GM18868 (cell line): ENCODE results near the gene CHRNA1.
A peak's percentile ranks its signal among the peaks of the same experiment; 100 is the strongest.
"Not testable (repeated sequence)": the region's sequence is repeated elsewhere in the genome, so short reads cannot be mapped to it uniquely, and the experiment has no call there.

Experiments
- ATAC-seq: cut with Tn5 transposase; IDR thresholded peaks from one replicate; pipeline ENCODE4 v1.9.1; 2021; ENCODE audit warnings: mild to moderate bottlenecking, moderate library complexity; ENCODE audit not compliant: unreplicated experiment

CHRNA1 gene

GRCh38 chr2:174718591-174718990 lies 45.7 kb downstream of the CHRNA1 start:
- ATAC-seq = no peak

DNA sequence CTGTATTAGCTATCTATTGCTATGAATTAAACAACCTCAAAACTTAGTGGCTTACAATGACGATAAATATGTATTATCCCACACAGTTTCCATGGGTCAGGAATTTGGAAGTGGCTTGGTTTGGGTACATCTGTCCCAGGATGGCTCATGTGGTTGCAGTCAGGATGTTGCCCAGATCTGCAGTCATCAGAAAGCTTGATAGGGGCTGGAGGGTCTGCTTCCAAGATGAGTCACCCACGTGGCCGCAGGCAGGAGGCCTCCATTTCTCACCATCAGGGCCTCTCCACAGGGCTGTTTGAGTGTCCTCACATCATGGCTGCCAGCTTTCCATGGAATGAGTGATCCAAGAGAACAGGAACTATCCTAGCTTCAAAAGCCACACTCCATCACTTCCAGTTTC lies 46.4 kb downstream of the CHRNA1 start:
- ATAC-seq = no peak

GRCh38 chr2:174717273-174717672 lies 47.0 kb downstream of the CHRNA1 start:
- no peak for ATAC-seq

DNA sequence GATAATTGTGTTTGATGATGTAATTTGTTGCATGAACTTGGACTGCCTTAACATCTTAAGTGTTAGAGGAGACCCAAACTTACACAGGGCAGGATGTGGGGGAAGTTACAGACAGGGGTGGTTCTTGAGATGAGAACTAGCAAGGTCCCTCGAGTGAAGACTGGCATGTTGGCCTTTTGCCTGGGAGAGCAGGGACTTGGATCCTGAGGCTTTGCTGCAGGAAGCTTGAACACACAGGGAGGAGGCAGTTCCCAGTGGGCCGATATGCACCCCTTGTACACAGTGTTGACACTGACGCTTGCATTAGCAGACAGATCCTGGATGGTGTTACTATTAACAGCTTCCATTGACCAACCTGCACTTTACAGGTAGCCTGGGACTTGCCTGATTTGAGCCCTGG lies 47.5 kb downstream of the CHRNA1 start:
- ATAC-seq = no peak

GRCh38 chr2:174713686-174714085 lies 50.6 kb downstream of the CHRNA1 start:
- no peak for ATAC-seq

- ATAC-seq = no peak
Measured at GRCh38 chr2:174711206-174711605, 53.1 kb downstream of the CHRNA1 start.

- ATAC-seq = not testable (repeated sequence)
Measured at GRCh38 chr2:174709416-174710004, 54.8 kb downstream of the CHRNA1 start.

DNA sequence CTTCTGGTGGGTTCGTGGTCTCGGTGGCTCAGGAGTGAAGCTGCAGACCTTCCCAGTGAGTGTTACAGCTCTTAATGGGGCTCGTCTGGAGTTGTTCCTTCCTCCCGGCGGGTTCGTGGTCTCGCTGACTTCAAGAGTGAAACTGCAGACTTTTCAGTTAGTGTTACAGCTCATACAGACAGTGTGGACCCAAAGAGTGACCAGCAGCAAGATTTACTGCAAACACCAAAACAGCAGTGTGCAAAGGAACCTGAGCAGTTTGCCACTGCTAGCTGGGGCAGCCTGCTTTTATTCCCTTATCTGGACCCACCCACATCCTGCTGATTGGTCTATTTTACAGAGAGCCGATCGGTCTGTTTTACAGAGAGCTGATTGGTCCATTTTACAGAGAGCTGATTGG lies 55.6 kb downstream of the CHRNA1 start:
- ATAC-seq = no peak

- ATAC-seq = no peak
Measured at GRCh38 chr2:174705321-174705720, 59.0 kb downstream of the CHRNA1 start.

DNA sequence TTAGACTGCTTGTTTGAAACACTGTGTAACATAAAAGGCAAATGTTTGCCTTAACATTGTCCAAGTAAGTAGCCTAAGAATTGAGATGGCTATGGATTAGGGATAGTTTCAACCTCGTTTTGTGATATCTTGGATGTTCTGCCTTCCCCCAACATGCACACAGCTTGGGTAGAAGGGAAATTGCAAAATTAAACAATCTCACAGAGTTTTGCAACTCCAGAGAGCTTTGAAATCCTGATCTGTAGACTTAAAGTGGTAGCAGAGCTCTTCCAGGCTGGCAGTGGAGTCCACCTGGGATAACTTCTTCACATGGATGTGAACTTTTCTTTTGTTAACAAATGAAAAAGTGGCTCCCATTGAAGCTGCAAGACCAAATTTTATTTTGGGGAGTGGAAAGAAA lies 59.6 kb downstream of the CHRNA1 start:
- no peak for ATAC-seq

DNA sequence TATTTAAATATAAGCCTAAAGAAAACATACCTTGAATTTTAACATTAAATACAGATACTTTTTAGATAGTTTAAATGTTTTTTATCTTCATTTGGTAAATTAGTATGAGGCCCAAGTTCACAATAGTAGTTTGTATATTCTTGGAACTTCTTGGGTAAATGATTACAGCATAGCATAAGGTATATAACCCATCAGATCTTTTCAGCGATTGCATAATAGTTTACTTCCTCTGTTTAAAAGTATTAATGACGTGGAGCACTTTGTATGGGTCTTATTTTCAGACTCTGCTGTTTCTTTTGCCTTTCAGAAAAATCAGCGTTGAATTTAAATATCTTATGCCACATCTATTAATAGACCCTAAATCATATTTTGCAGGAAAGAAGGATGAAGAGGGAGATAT lies 60.2 kb downstream of the CHRNA1 start:
- ATAC-seq = no peak

DNA sequence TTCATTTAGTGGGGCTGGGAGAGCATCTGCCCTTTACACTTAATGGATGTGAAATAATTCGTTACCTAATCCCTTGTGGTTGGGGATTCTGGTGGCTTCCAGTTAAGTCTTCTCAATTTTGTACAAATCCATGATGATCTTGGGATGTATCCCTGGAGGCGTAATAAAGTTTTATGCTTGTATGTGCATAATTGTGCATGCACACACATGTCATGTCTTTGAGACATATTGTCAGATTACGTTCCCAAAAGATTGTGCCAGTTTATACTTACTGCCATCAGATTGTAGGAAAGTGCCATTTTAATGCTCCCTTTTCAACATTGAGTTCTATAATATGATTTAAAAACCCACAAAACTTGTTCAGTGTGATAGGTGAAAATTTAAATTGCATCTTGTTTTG lies 60.8 kb downstream of the CHRNA1 start:
- no peak for ATAC-seq

GRCh38 chr2:174702541-174702940 lies 61.7 kb downstream of the CHRNA1 start:
- no peak for ATAC-seq

- ATAC-seq = peak; percentile 53
Measured at GRCh38 chr2:174699993-174700766, 64.1 kb downstream of the CHRNA1 start.
